CD4-positive, alpha-beta T cell treated with Interferon gamma for 1 hour (primary cell): Measurements from ENCODE around the gene FZR1.
"Not testable (repeated sequence)": the region's sequence is repeated elsewhere in the genome, so short reads cannot be mapped to it uniquely, and the experiment has no call there.

ENCODE experiments used
- DNase-seq: peaks from one replicate; pipeline ENCODE4 v3.0.0-alpha.2; 2020

Gene FZR1

DNA sequence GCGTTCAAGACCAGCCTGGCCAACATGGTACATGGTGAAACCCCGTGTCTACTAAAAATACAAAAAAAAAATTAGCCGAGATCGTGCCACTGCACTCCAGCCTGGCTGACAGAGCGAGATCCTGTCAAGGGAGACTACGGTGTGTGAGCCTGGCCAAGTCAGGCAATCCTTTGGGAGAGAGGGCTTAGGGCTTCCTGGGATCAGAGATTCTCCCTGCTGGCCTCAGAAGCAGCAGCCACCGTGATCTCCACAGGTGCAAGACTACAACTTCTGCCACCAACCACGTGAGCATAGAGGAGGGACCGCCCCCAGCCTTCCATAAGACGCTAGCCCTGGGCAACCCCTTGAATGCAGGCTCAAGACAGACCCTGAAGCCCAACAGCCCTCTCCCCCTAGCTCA, 43.7 kb downstream of the FZR1 start:
- no peak for DNase-seq

GRCh38 chr19:3550947-3551791, 45.1 kb downstream of the FZR1 start:
- DNase-seq: no peak

DNA sequence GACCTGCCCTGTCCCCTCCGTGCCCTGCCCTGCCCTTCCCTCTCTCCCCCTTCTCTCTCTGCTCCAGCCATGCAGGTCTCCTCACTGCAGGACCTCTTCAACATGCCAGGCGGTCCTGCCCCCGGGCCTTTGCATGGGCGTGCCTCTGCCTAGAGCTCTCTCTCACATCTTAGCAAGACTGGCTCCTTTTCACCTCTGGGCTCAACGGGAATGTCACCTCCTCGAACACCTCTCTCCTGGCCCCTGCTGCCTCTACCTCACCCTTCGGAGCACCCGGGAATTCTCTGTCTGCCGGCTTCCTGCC, 45.6 kb downstream of the FZR1 start:
- DNase-seq: no peak

GRCh38 chr19:3554254-3555083, 48.4 kb downstream of the FZR1 start:
- DNase-seq: peak; percentile 51

- no peak for DNase-seq
These were observed 49.7 kb downstream of the FZR1 start for GRCh38 chr19:3555653-3556422.

DNA sequence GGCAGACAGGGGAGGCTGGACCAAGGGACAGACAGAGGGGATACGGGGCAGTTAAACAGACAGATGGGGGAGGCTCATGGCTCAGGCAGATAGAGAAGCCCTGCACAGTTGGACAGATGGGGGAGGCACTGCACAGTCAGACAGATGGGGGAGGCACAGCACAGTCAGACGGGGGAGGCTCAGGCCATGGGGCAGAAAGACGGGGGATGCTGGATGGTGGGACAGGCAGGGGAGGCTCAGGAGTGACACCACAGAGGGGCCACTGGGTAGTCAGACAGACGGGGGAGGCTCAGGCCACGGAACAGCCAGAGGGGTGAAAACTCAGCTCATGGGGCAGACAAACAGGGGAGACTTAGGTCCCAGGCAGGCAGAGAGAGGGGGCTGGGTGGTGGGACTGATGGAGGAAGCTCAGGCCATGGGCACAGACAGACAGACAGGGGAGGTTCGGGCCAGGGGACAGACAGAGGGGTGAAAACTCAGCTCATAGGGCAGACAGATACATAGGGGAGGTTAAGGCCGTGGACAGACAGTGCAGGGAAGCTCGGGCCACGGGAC, 50.4 kb downstream of the FZR1 start:
- no peak for DNase-seq

DNA sequence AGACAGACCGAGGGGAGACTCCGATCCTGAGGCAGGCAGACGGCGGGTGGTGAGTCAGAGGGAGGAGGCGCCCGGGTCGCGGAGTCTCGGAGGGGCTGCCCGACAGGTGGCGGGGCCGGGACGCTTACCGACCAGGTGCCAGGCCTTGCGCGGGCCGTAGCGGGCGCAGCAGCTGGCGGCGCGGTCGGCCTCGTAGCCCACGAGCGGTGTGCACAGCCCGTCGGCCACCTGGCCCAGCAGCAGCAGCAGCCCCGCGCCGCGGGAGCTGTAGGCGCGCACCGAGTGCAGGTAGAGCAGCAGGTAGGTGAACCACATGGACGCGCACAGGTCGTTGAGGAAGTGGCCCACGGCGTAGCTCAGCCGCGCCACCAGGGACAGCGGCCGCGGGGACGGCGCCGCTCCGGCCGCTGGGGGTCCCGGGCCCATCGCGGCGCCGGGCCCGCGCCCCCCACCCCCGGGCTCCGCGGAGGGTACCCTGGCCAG, 50.9 kb downstream of the FZR1 start:
- DNase-seq: peak; percentile 51

GRCh38 chr19:3557461-3558248, 51.5 kb downstream of the FZR1 start, which contains the start of gene MFSD12:
Gene MFSD12, minus strand, starts transcription at chr19:3557586. Its CDS starts 183 bp downstream, at chr19:3557403.
- peak; percentile 90 for DNase-seq

- DNase-seq: no peak
These were observed 57.8 kb downstream of the FZR1 start for GRCh38 chr19:3563709-3564524.

- DNase-seq: no peak
These were observed 59.0 kb downstream of the FZR1 start for GRCh38 chr19:3565139-3565538.

DNA sequence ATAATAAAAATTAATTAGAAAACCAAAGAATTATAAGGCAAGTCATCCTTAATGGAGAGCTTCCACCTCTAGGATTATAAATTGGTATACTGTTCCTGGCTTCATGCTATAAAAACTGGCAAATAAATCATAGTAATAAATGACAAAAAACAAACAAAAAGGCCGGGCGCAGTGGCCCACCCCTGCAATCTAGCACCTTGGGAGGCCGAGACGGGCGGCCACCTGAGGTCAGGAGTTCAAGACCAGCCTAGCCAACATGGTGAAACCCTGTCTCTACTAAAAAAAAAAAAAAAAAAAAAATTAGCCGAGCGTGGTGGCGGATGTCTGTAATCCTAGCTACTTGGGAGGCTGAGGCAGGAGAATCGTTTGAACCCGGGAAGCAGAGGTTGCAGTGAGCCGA, 63.9 kb downstream of the FZR1 start:
- not testable (repeated sequence) for DNase-seq

DNA sequence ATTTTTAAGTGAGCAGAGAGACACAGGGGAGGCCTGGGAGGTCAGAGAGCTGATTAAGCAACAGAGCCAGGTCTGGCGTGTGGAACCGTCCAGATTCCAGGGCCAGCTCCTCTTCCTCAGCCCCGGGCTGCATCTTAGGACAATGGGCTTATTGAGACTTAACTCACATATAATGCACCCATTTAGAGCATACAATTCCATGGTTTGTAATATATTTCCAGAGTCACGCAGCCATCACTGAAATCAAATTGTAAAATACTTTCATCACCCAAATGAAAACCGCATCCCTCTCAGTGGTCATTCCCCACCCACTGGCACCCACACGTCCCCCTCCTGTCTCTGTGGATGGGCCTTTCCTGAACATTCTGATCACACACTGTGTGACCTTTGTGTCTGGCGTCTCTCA, 64.5 kb downstream of the FZR1 start:
- no peak for DNase-seq

DNA sequence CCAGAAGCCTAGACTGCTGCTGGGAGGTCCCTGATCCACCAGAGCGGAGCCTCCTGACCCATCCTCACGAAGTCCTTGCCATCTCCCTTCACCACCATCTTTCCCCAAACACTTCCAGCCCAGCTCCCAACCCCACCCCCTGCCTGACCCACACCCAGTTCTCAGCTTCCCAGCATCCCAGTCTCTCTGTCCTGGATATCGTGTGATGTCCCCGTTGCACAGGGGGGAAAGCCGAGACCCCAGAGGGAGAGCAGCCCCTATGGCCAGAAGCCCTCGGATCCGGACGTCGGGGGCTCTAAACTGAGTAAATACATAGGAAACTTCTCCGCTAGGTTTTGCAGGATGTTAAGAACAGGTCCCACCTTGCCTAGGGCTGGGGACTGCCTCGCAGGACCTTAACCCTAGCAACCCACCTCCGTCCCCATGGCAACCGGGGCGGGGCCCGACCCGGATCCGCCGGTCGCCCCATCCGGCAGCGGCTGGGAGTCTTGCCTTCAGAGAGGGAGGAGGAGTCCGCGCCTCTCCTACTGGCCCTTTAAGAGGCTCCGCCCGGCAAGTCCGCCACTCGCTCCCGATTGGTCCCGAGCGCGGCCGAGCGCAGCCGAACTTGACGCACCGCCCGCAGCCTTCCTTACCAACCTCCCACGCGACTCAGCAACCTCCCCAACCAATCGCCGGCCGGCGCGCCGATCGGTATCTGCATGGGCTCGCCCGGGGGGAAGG, 66.2 kb downstream of the FZR1 start:
- DNase-seq: peak; percentile 100

- no peak for DNase-seq
These were observed 66.7 kb downstream of the FZR1 start, which contains the start of gene HMG20B for GRCh38 chr19:3572855-3573161. Gene HMG20B, plus strand, starts transcription at chr19:3572944. Its CDS starts 366 bp downstream, at chr19:3573310.

- no peak for DNase-seq
These were observed 67.2 kb downstream of the FZR1 start for GRCh38 chr19:3573162-3573857.

DNA sequence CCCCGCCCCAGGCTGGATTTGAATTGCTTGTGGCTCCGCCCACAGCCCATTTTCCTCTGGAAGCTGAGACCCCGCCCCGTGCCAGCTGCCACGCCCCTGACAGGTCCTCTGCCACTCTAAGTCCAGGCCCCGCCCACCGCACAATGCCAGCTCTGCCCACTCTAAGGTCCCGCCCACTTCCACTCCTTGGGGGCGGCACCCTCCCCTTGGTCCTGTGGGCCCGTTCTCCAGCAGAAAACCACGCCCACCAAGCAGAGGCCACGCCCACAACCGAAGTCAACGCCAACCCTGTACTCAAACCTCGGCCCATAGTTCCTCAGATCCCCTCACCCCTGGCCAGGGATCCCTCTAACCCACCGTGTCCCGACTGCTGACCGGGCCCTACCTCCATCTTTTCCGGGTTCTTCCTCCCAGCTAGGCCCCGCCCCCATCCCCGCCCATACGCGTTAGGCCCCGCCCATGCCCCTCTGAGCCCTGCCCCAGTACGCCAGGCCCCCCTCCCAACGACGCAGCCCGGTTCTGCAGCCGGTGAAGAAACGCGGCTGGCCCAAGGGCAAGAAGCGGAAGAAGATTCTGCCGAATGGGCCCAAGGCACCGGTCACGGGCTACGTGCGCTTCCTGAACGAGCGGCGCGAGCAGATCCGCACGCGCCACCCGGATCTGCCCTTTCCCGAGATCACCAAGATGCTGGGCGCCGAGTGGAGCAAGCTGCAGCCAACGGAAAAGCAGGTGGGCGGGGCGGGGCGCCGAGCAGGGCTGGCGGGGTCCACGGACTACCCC, 67.9 kb downstream of the FZR1 start:
- peak; percentile 91 for DNase-seq

GRCh38 chr19:3575260-3575741, 69.2 kb downstream of the FZR1 start:
- DNase-seq: no peak

DNA sequence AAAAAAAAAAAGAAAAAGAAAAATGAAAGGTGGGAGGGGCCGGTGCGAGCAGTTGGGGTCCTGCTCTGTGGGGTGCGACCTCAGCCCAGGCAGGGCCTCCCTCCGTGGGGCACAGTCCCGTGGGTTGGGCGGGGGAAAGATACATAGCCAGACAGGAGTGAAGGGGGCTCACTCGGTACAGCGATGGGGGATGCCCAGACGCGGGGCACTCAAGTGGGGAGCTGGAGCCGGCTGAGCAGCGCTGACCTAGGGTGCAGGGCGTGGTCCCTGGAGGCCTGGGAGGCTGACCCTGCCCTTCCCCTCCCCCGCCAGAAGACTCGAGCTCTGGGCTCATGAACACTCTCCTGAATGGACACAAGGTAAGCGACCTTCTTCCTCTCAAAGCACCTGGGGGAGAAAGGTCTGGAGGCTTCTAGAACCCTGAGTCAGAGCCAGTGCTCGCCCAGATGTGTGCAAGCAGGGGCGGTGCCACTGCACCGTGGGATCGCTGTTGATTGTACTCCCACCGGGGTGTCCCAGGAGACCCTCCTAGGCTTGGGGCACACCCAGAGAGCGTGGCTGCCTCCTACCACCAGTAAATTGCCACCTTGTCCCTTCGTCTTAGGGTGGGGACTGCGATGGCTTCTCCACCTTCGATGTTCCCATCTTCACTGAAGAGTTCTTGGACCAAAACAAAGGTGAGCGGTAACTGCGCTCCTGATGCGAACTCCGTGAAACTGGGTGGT, 70.0 kb downstream of the FZR1 start:
- no peak for DNase-seq
